Astrocyte of the hippocampus (primary cell): ENCODE data around the gene SMARCAD1.
"Not testable (repeated sequence)": the region's sequence is repeated elsewhere in the genome, so short reads cannot be mapped to it uniquely, and the experiment has no call there.

ENCODE experiments used
- DNase-seq: peaks from one replicate; pipeline ENCODE4 v3.0.0; 2011; ENCODE audit warnings: low read depth, low spot score

Gene SMARCAD1

DNA sequence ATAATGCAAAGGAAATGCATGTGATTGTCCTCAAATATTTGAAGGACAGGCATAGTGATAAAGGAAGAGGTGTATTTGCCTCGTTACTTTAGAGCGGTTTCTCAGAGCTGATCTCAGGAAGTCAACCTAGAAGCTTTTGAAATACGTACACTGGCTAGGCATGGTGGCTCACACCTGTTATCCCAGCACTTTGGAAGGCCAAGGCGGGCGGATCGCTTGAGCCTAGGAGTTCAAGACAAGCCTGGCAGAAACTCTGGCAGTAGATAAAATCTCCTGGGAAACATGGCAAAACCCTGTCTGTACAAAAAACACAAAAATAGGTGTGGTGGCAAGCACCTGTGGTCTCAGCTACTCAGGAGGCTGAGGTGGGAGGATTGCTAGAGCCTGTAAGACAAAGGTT lies 24.9 kb downstream of the SMARCAD1 start:
- no peak for DNase-seq

DNA sequence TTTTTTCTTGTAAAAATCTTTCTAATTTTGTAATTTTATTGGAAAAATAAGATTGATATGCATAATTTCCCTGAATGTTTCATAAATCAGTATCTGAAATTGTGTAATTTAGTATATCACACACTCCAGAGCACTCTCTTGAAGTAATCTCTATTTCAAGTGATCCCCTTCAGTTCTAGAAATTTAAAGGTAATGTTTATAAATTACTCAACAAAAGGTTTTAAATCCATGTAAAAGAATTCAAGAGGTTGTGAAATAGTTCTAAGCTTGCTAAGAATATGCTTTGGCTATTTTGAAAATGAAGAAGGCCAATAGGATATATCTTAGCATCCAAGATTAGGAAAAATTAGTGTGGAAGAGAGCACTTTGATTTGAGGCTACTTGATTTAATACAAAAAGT lies 28.2 kb downstream of the SMARCAD1 start:
- no peak for DNase-seq

DNA sequence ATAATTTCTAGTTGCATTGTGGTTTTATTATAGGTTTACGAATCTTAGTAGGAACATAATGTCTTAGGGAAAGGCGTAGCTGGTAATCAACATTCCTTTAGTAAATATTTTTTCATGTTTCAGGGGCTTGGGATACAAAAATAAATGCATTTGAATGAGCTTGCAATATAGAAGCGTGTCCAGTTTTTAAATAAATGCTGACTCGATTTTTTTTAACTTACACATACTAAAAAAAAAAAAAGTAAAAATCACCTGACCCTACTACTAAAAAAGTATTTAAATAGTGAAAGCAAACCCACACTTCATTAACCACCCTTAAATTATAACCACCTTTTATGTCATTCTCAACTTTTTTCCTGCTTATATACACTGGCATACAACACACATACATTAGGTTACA lies 29.6 kb downstream of the SMARCAD1 start:
- DNase-seq, result no peak

GRCh38 chr4:94238160-94238559 lies 30.5 kb downstream of the SMARCAD1 start:
- DNase-seq, result no peak

DNA sequence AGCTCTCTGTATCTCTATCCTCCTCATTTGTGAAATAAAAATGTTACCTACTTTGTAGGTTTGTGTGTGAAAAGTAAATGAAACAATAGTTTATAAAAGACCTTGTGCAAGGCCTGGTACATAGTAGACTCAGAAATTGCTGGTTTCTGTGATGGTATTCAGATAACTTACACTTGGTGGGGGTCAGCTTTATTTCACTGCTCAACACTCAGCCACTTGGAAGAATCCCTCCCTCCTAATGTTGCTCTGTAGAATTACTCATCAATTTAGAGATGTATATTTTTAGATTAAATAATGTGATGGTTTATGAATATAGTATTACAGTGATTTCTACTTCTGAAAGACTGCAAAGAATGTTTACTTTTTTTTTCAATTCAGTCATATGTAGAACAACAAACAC lies 32.7 kb downstream of the SMARCAD1 start:
- no peak for DNase-seq

DNA sequence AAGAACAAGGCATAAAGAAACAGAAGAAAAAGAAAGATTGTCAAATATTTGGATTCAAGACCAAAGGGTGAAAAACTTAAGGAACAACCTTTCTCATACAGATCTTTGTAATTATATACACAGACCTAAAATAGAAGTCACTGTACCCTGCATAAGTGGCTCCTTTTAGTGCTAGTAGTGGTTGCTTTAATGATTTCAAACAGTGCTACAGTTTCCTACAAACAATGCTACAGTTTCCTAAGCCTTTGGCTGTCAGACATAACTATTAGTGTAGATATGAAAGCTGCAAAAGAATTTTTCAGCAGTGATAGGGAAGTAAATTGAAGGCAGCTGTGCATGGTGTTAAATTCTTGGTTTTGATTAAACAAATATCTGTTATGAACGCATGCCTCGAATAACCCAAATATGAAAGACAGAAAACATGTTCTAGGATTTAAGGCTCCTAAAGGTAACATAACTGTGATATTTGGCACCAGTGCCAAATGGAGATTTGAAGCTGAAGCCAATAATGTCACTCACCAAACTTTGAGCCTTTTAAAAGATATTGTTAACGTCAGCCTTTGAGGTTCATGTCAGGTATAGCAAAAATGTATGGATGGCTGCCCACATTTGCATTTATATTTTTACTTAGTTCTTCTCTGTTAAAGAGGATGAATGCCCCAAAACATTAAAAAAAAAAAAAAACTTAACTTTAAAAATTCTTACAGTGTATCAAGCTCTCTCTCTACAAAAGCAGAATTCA lies 36.6 kb downstream of the SMARCAD1 start:
- DNase-seq, result no peak

- DNase-seq, result no peak
Observed at GRCh38 chr4:94244829-94245185, 37.1 kb downstream of the SMARCAD1 start.

DNA sequence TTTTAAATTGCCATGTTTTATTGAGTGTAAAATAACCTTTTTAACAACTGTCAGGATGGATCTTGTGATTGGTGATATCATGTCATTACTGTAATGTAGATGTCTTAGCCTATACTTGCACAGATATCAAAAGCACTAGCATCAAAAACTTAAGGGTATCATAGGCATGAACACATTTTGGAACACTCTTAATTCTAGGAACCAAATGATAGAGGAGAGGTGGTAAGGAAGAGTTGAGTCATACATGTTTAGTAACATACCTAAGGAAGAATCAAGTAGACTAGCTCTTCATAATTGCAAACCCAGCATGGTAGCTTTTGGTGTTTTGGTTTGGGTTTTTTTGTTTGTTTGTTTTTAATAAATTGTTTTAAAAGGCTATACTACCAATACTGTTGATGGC lies 43.4 kb downstream of the SMARCAD1 start:
- no peak for DNase-seq

DNA sequence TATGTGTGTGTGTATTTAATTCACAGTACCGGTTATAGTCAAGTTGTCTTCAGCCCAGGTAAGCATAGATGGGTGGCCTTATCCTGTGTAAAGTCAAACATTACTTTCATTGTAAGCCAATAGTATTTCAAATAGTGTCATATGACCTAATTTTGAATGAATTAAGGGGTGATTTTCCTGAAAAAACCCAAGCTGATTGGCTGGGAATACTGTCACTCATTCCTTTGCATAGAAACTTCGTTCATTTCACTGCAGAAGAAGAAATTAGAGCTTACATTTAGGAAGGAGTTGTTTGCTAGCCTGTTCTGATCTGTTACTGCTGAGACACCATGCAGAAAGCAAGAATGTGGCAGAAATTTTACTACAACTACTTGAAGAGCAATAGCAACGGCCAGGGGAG lies 45.4 kb downstream of the SMARCAD1 start:
- peak; percentile 34 for DNase-seq

- no peak for DNase-seq
Observed at GRCh38 chr4:94256144-94256783, 48.6 kb downstream of the SMARCAD1 start.

- DNase-seq, result no peak
Observed at GRCh38 chr4:94256828-94257227, 49.2 kb downstream of the SMARCAD1 start.

GRCh38 chr4:94262163-94263016 lies 54.7 kb downstream of the SMARCAD1 start:
- DNase-seq, result no peak

- DNase-seq, result no peak
Observed at GRCh38 chr4:94267037-94267436, 59.4 kb downstream of the SMARCAD1 start.

- no peak for DNase-seq
Observed at GRCh38 chr4:94271248-94271647, 63.6 kb downstream of the SMARCAD1 start.

GRCh38 chr4:94274912-94275311 lies 67.2 kb downstream of the SMARCAD1 start:
- DNase-seq, result peak; percentile 16

DNA sequence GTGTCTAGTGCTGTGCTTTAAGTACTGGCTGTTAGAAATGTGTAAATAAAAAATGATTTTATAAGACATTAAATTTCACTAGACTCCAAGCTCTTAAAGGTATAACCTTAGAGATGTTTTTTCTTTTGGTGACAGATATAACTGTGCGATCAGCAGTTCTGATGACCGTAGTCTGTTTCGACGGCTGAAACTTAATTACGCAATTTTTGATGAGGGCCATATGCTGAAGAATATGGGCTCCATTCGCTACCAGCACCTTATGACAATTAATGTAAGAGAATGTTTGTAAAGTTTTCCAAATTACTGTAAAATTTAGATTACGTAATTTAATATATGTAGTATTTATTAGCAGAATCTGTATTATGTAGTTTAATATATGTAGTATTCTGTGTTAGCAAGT lies 68.5 kb downstream of the SMARCAD1 start:
- no peak for DNase-seq

GRCh38 chr4:94277534-94277933 lies 69.9 kb downstream of the SMARCAD1 start:
- DNase-seq, result peak; percentile 11

- DNase-seq, result no peak
Observed at GRCh38 chr4:94278781-94279180, 71.1 kb downstream of the SMARCAD1 start.

DNA sequence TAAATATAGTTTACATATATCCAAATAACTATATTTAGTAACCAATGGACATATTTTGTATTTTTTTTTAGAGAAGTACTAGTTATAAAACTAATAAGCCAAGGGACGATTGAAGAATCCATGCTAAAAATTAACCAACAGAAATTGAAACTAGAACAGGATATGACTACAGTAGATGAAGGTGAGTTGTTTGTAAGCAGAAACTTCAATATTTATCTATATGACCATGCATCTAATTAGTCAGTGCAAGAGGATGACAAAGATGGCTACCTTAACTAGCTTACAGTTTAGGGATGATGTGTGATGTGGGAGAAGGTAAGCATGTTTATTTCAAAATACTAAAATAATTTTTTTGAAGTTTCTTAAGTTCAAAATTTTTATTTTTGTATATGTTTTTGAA lies 77.2 kb downstream of the SMARCAD1 start:
- no peak for DNase-seq

DNA sequence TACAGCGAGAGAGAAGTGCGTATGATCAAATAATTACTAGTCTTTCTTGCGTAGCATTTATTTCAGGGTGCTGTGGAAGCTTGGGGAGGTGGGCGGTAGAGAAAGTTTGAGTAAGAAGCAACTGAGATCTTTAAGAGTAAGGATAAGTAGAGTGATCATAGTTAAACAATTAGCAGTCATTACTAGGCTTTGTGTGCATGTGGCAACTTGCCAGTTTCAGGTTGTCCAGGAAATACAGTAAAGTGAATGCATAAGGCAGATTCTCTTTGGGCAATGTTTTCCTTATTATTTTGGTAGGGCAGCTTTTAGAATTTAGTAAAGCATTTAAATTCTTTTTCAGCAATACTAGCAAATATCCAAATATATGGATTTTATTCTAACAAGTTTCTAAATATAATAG lies 78.0 kb downstream of the SMARCAD1 start:
- DNase-seq, result no peak

DNA sequence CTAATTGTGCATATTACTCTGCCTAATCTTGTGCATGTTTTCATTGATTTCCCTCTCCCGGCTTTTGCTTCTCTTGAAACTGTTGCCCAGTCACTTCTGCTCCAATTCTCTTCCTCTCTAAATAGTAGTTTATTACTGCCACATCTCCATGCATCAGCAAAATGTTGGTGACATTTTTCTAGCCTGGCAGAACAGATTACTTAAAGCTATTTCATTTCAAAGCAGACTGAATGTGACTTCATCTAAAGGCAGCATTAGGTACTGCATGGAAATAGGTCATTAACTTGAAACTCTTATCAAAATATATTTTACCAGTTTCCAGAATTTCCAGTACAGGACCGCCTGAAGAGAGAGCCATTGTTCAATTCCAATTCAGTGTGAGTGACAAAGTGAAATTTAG lies 82.6 kb downstream of the SMARCAD1 start:
- no peak for DNase-seq

DNA sequence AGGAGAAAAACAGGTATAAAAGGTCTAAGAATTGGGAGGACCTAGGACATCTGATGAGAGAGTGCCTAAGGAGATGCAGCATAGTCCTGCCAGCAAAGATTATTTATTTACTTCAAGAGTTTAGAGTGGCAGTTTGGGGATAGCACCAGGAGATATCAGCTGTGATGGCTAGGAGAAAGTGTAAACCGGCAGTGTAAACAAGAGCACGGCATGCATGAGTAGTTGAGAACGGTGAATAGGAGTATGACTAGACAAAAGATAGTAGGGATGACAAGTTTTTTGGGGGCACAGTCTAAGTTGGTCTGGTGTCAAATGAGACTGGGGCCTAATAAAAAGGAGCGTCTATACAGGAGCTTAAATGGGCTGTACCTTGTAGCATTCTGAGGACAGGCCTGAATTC lies 86.3 kb downstream of the SMARCAD1 start:
- DNase-seq, result not testable (repeated sequence)

- DNase-seq, result not testable (repeated sequence)
Observed at GRCh38 chr4:94295473-94295872, 87.8 kb downstream of the SMARCAD1 start.
